ENCODE results near the gene SOWAHC. TPM values are rescaled to one million over a fixed set of nuclear protein-coding genes. Genes with fewer than 3 reads are reported as not detected.

The SOWAHC gene
- polyA plus RNA-seq, 1 of the 3 experiments (the other 2 are of a cell fraction), result 2.9 TPM

GRCh38 chr2:109655287-109655686 is 41.1 kb downstream of the SOWAHC start (continued):
- TF ChIP-seq REST (IDR thresholded peaks at IDR 0.05; ENCODE audit: low read depth, low read length) (no peak), ELF1 (IDR thresholded peaks at IDR 0.05) (no peak), SMC3 (IDR thresholded peaks at IDR 0.05; ENCODE audit: low read depth, low read length) (no peak)

- 80% methylated on average over 8 of the region's 9 CpGs for WGBS (ENCODE audit: low lambda C conversion rate)
- CTCF ChIA-PET, result interaction anchor here (0.9 kb wide), 1 partner anchor 57 kb away, joined by 4 read pairs; no protein-coding TSS in a partner anchor
- no peak for TF ChIP-seq ZBTB33 (IDR thresholded peaks at IDR 0.05; ENCODE audit: borderline replicate concordance, low read depth)
- TF ChIP-seq CHD2 (IDR thresholded peaks at IDR 0.05; ENCODE audit: low read length, partially characterized antibody), result no peak
- TF ChIP-seq USF1 (IDR thresholded peaks at IDR 0.05; ENCODE audit: borderline replicate concordance, low read depth), result no peak
- no peak for TF ChIP-seq MEF2A (IDR thresholded peaks at IDR 0.05; ENCODE audit: borderline replicate concordance, low read depth)
- no peak for TF ChIP-seq EZH2phosphoT487 (IDR thresholded peaks at IDR 0.05; ENCODE audit: borderline replicate concordance, low read depth)
- TF ChIP-seq FOXJ3 (CRISPR knock-in tag; IDR thresholded peaks at IDR 0.05), result no peak
- no peak for TF ChIP-seq POLR2AphosphoS5 (IDR thresholded peaks at IDR 0.05; ENCODE audit: low read depth, low read length)
- no peak for TF ChIP-seq TEAD4 (IDR thresholded peaks at IDR 0.05; ENCODE audit: borderline replicate concordance, insufficient read depth)
- no peak for TF ChIP-seq YY1 (IDR thresholded peaks at IDR 0.05; ENCODE audit: low read depth)
- TF ChIP-seq GATA2 (CRISPR knock-in tag; IDR thresholded peaks at IDR 0.05), result no peak
- no peak for TF ChIP-seq MAX (IDR thresholded peaks at IDR 0.05; ENCODE audit: low read depth)
- TF ChIP-seq RFX5 (IDR thresholded peaks at IDR 0.05; ENCODE audit: low read length), result no peak
- no peak for TF ChIP-seq MXI1 (IDR thresholded peaks at IDR 0.05; ENCODE audit: low read depth, low read length)
Observed at GRCh38 chr2:109659396-109660045, 45.4 kb downstream of the SOWAHC start.

More at GRCh38 chr2:109659396-109660045, 45.4 kb downstream of the SOWAHC start:
- no peaks in the 10 kb centered on the region for H3F3A ChIP-seq (replicated peaks; ENCODE audit: insufficient read depth)
- H3K9ac ChIP-seq, result no peak overlapping the region
- H3K27me3 ChIP-seq (ENCODE audit: insufficient read depth), result no peaks in the 10 kb centered on the region
- H3K4me1 ChIP-seq (ENCODE audit: control insufficient read depth in 1 of 2, insufficient read depth in 2 of 2, low read depth in 1 of 2, low read length in 1 of 2), result peaks cover 0 to 6% of the 10 kb centered on the region in 2 experiments; a peak in 2 of 4 replicates
- no peaks in the 10 kb centered on the region for H3K79me2 ChIP-seq (ENCODE audit: insufficient read depth)
- no peaks in the 10 kb centered on the region for H3K36me3 ChIP-seq (replicated peaks in 1 of 2; ENCODE audit: control insufficient read depth in 1 of 2, insufficient read depth in 2 of 2, low read length in 1 of 2)
- no peaks in the 10 kb centered on the region for H3K9me3 ChIP-seq
- no peak overlapping the region for H3K4me3 ChIP-seq (ENCODE audit: low read depth in 2 of 2, low read length in 1 of 2)
- H3K27ac ChIP-seq (ENCODE audit: low read depth in 2 of 2, low read length in 1 of 2), result no peak overlapping the region
- H4K20me1 ChIP-seq (ENCODE audit: insufficient read depth), result no peaks in the 10 kb centered on the region
- no peak for DNase-seq
- H3K9me2 ChIP-seq, result no peaks in the 10 kb centered on the region
- H2AFZ ChIP-seq (ENCODE audit: low read depth), result no peak overlapping the region
- POLR2A ChIA-PET, result no interaction called here
- no peak overlapping the region for H3K4me2 ChIP-seq
